H1 (cell line): ENCODE measurements around the gene MRC2. TPM values are rescaled to one million over a fixed set of nuclear protein-coding genes. Genes with fewer than 3 reads are reported as not detected.

Experiments
- GABPA ChIP-seq: IDR thresholded peaks from 2 replicates; pipeline ENCODE4 v1.6.1; 2011; ENCODE audit warnings: mild to moderate bottlenecking, low read length, moderate library complexity, borderline replicate concordance; ENCODE audit not compliant: insufficient read depth
- NRF1 ChIP-seq: IDR thresholded peaks from 2 replicates; pipeline ENCODE4 v1.6.1; 2011; ENCODE audit warnings: mild to moderate bottlenecking, low read depth, low read length, improper control_type of control experiment
- POU5F1 ChIP-seq: IDR thresholded peaks from 2 replicates; pipeline ENCODE4 v1.6.1; 2011; ENCODE audit warnings: low read depth, mild to moderate bottlenecking, low read length, moderate library complexity
- RAD21 ChIP-seq, 2 experiments: IDR thresholded peaks in 1 of 2; conservative IDR thresholded peaks in 1 of 2; 2 replicates each; pipeline ENCODE4 v1.6.1; 2011; ENCODE audit warnings: low read depth in 2 of 2, low read length in 2 of 2, improper control_type of control experiment in 1 of 2, inconsistent platforms in 1 of 2, mild to moderate bottlenecking in 1 of 2, moderate library complexity in 1 of 2
- RFX5 ChIP-seq: IDR thresholded peaks from 2 replicates; pipeline ENCODE4 v1.6.1; 2011; ENCODE audit warnings: low read depth, low read length, improper control_type of control experiment, borderline replicate concordance
- RXRA ChIP-seq: IDR thresholded peaks from 2 replicates; pipeline ENCODE4 v1.6.1; 2011; ENCODE audit warnings: low read depth, mild to moderate bottlenecking, low read length, moderate library complexity; ENCODE audit not compliant: insufficient read depth
- SIX5 ChIP-seq: IDR thresholded peaks from 2 replicates; pipeline ENCODE4 v1.6.1; 2011; ENCODE audit warnings: mild to moderate bottlenecking, low read depth, low read length
- SRF ChIP-seq: IDR thresholded peaks from 2 replicates; pipeline ENCODE4 v1.6.1; 2011; ENCODE audit warnings: mild to moderate bottlenecking, low read depth, low read length, moderate library complexity
- TAF7 ChIP-seq: optimal IDR thresholded peaks from 2 replicates; pipeline ENCODE3; 2011; ENCODE audit warnings: low read depth, mild to moderate bottlenecking, inconsistent platforms, low read length, moderate library complexity, borderline replicate concordance
- polyA plus RNA-seq, 7 experiments: library from polyadenylated mRNA; depleted of rRNA in 3 of 7; stranded (reverse) in 5 of 7; unstranded in 2 of 7; fragments of >200 nt in 5 of 7; fragments of 200-250 nt in 2 of 7; gene quantifications; 1 replicate in 5 of 7; 2 replicates in 1 of 7; 4 replicates in 1 of 7; pipeline versions ENCODE4 v1.2.1 to v1.2.3, GENCODE V29; 2011 to 2013; ENCODE audit warnings: missing spikeins in 2 of 7, mixed read lengths in 2 of 7
- total RNA-seq: library from RNA; stranded (reverse); fragmentation: NEBNext Ultra II Directional; extraction: Animal tissue kit (Norgen Biotek cat#: 25700); gene quantifications from 2 replicates; pipeline ENCODE4 v1.2.1, GENCODE V29; 2021
- TF ChIP-seq, protein P1 (sequence below): fragments of 300-600 bp; sonication (generic); IDR thresholded peaks from 2 replicates; pipeline ENCODE4 v1.7.1; 2012; ENCODE audit warnings: low read length, moderate library complexity, mild to moderate bottlenecking, inconsistent platforms; ENCODE audit not compliant: insufficient replicate concordance

Gene MRC2
- total and polyA plus RNA-seq, 2 of the 8 experiments (the other 6 are each of a cell fraction or from before 2014, with no cell fraction given): 7.0 to 24.2 TPM

DNA sequence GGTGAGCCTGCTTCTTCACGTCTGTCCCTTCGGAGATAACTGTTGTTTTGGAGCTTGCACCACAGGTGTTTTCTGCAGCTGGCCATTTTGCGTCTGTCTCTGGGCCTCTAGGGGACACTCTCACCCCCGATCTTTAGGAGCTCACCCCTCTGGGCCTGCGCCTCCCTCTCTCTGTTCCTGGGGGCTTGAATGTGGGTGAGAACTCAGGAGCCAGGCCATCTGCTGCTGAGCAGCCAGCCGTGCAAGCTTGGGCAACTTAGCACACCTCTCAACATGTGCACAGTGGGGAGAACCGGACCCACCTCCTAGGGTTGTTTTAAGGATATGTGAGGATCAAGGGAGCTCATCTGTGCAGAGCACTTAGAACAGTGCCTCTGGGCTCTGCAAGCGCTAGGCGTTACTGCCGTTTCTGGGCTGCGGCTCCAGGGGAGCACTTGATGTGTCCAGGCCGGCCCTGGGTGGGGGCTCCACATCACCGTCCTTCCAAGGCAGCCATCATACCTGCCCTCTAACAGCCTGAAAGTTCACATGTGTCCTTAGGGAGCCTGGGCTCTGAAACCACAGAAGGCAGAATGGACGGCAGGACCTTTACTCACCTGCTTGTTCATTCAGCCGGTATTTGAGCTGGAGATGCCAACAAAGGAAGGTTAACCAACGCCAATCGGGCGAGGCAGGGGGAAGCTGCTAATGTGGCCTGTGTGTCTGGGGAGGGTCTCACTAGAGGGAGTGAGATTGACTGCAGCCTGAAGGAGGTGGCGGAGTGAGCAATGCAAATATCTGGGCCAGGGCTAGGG is 66.3 kb downstream of the MRC2 start (continued):
- TF ChIP-seq, protein P1, sequence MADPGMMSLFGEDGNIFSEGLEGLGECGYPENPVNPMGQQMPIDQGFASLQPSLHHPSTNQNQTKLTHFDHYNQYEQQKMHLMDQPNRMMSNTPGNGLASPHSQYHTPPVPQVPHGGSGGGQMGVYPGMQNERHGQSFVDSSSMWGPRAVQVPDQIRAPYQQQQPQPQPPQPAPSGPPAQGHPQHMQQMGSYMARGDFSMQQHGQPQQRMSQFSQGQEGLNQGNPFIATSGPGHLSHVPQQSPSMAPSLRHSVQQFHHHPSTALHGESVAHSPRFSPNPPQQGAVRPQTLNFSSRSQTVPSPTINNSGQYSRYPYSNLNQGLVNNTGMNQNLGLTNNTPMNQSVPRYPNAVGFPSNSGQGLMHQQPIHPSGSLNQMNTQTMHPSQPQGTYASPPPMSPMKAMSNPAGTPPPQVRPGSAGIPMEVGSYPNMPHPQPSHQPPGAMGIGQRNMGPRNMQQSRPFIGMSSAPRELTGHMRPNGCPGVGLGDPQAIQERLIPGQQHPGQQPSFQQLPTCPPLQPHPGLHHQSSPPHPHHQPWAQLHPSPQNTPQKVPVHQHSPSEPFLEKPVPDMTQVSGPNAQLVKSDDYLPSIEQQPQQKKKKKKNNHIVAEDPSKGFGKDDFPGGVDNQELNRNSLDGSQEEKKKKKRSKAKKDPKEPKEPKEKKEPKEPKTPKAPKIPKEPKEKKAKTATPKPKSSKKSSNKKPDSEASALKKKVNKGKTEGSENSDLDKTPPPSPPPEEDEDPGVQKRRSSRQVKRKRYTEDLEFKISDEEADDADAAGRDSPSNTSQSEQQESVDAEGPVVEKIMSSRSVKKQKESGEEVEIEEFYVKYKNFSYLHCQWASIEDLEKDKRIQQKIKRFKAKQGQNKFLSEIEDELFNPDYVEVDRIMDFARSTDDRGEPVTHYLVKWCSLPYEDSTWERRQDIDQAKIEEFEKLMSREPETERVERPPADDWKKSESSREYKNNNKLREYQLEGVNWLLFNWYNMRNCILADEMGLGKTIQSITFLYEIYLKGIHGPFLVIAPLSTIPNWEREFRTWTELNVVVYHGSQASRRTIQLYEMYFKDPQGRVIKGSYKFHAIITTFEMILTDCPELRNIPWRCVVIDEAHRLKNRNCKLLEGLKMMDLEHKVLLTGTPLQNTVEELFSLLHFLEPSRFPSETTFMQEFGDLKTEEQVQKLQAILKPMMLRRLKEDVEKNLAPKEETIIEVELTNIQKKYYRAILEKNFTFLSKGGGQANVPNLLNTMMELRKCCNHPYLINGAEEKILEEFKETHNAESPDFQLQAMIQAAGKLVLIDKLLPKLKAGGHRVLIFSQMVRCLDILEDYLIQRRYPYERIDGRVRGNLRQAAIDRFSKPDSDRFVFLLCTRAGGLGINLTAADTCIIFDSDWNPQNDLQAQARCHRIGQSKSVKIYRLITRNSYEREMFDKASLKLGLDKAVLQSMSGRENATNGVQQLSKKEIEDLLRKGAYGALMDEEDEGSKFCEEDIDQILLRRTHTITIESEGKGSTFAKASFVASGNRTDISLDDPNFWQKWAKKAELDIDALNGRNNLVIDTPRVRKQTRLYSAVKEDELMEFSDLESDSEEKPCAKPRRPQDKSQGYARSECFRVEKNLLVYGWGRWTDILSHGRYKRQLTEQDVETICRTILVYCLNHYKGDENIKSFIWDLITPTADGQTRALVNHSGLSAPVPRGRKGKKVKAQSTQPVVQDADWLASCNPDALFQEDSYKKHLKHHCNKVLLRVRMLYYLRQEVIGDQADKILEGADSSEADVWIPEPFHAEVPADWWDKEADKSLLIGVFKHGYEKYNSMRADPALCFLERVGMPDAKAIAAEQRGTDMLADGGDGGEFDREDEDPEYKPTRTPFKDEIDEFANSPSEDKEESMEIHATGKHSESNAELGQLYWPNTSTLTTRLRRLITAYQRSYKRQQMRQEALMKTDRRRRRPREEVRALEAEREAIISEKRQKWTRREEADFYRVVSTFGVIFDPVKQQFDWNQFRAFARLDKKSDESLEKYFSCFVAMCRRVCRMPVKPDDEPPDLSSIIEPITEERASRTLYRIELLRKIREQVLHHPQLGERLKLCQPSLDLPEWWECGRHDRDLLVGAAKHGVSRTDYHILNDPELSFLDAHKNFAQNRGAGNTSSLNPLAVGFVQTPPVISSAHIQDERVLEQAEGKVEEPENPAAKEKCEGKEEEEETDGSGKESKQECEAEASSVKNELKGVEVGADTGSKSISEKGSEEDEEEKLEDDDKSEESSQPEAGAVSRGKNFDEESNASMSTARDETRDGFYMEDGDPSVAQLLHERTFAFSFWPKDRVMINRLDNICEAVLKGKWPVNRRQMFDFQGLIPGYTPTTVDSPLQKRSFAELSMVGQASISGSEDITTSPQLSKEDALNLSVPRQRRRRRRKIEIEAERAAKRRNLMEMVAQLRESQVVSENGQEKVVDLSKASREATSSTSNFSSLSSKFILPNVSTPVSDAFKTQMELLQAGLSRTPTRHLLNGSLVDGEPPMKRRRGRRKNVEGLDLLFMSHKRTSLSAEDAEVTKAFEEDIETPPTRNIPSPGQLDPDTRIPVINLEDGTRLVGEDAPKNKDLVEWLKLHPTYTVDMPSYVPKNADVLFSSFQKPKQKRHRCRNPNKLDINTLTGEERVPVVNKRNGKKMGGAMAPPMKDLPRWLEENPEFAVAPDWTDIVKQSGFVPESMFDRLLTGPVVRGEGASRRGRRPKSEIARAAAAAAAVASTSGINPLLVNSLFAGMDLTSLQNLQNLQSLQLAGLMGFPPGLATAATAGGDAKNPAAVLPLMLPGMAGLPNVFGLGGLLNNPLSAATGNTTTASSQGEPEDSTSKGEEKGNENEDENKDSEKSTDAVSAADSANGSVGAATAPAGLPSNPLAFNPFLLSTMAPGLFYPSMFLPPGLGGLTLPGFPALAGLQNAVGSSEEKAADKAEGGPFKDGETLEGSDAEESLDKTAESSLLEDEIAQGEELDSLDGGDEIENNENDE: no peak
- TF ChIP-seq RFX5 (no peak), SRF (no peak), RXRA (no peak), POU5F1 (no peak), NRF1 (no peak), RAD21 (IDR thresholded peaks at IDR 0.05 in 1 of 2, conservative IDR thresholded peaks at IDR 0.05 in 1 of 2; ENCODE audit: low read depth in 2 of 2, low read length in 2 of 2) (no peak), SIX5 (no peak), GABPA (no peak), TAF7 (no peak)
